ENCODE results near the gene GPR15LG.

- TF ChIP-seq CSDC2 (CRISPR knock-in tag; IDR thresholded peaks at IDR 0.05) (no peak), OSR1 (CRISPR knock-in tag; IDR thresholded peaks at IDR 0.05) (no peak)
Observed at GRCh38 chr10:84205853-84206525, 32.4 kb downstream of the GPR15LG start.

All from SK-N-SH treated with all-trans-retinoic acid at 6 μM for 48 hours (cell line).